HG02610 (cell line): ENCODE measurements around the gene SLC13A5.

Source experiments
- ATAC-seq: cut with Tn5 transposase; IDR thresholded peaks from one replicate; pipeline ENCODE4 v1.9.1; 2021; ENCODE audit warnings: mild to moderate bottlenecking, moderate library complexity; ENCODE audit not compliant: unreplicated experiment

Gene SLC13A5

GRCh38 chr17:6684881-6685767 lies 28.0 kb downstream of the SLC13A5 start:
- no peak for ATAC-seq

- ATAC-seq, result no peak
Measured at GRCh38 chr17:6684460-6684783, 28.7 kb downstream of the SLC13A5 start.

GRCh38 chr17:6683730-6684459 lies 29.3 kb downstream of the SLC13A5 start:
- no peak for ATAC-seq

- no peak for ATAC-seq
Measured at GRCh38 chr17:6683081-6683684, 30.0 kb downstream of the SLC13A5 start.

GRCh38 chr17:6682339-6682738 lies 30.8 kb downstream of the SLC13A5 start:
- no peak for ATAC-seq

GRCh38 chr17:6681671-6682070 lies 31.5 kb downstream of the SLC13A5 start:
- ATAC-seq, result no peak

- ATAC-seq, result no peak
Measured at GRCh38 chr17:6681176-6681575, 32.0 kb downstream of the SLC13A5 start.

- no peak for ATAC-seq
Measured at GRCh38 chr17:6679241-6679640, 33.9 kb downstream of the SLC13A5 start.

- no peak for ATAC-seq
Measured at GRCh38 chr17:6677946-6678345, 35.2 kb downstream of the SLC13A5 start.

GRCh38 chr17:6677158-6677831 lies 35.9 kb downstream of the SLC13A5 start:
- ATAC-seq, result no peak

GRCh38 chr17:6676802-6677157 lies 36.4 kb downstream of the SLC13A5 start:
- no peak for ATAC-seq

GRCh38 chr17:6675201-6675825 lies 37.9 kb downstream of the SLC13A5 start:
- ATAC-seq, result no peak

GRCh38 chr17:6674586-6674985 lies 38.6 kb downstream of the SLC13A5 start:
- no peak for ATAC-seq

GRCh38 chr17:6671431-6671830 lies 41.7 kb downstream of the SLC13A5 start:
- ATAC-seq, result no peak

- no peak for ATAC-seq
Measured at GRCh38 chr17:6670999-6671398, 42.2 kb downstream of the SLC13A5 start.

GRCh38 chr17:6670571-6670970 lies 42.6 kb downstream of the SLC13A5 start:
- ATAC-seq, result no peak

GRCh38 chr17:6669479-6670212 lies 43.5 kb downstream of the SLC13A5 start:
- no peak for ATAC-seq

- no peak for ATAC-seq
Measured at GRCh38 chr17:6668727-6669425, 44.3 kb downstream of the SLC13A5 start.

- ATAC-seq, result no peak
Measured at GRCh38 chr17:6668219-6668618, 45.0 kb downstream of the SLC13A5 start.

GRCh38 chr17:6667516-6667915 lies 45.7 kb downstream of the SLC13A5 start:
- ATAC-seq, result no peak
